ENCODE results near the gene GRIN3B.
A peak's percentile ranks its signal among the peaks of the same experiment; 100 is the strongest.

Gene GRIN3B

DNA sequence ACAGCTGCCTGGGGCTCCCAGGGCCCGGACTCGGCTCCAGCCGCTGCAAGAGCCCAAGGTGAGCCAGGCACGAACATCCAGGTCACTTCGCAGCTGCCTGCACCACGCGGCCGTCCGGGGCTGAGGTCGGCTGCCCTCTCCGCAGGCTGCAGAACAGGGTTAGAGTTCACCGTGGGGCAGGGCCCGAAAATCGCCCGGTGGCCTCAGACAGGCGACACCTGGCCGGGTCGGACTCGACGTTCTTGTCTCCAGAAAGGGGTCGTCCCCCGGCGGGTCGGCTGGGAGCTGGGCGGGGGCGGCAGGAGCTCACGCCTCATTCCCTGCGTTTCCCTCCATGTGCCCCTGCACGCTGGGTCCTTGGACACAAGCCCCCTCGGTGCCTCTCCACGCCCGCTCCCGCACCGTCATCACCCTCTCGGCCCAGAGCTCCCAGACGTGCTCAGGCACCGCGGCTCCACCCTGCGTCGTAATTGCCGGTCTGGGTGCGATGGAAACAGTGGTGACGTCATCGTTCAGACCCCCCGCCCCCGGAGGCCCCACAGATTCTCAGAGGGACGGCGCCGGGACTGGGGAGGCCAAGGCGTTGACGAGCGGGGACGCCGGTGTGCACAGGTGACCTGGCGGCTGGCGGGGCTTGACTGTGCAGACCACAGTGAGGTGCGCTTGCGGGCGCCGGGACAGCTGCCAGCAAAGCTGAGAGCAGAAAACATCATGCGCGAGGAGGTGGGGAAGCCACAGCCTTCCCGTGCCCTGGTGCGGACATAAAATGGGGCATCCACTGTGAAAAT lies 4.0 kb upstream of the GRIN3B start (continued):
- TF ChIP-seq, protein P1, sequence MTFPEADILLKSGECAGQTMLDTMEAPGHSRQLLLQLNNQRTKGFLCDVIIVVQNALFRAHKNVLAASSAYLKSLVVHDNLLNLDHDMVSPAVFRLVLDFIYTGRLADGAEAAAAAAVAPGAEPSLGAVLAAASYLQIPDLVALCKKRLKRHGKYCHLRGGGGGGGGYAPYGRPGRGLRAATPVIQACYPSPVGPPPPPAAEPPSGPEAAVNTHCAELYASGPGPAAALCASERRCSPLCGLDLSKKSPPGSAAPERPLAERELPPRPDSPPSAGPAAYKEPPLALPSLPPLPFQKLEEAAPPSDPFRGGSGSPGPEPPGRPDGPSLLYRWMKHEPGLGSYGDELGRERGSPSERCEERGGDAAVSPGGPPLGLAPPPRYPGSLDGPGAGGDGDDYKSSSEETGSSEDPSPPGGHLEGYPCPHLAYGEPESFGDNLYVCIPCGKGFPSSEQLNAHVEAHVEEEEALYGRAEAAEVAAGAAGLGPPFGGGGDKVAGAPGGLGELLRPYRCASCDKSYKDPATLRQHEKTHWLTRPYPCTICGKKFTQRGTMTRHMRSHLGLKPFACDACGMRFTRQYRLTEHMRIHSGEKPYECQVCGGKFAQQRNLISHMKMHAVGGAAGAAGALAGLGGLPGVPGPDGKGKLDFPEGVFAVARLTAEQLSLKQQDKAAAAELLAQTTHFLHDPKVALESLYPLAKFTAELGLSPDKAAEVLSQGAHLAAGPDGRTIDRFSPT (tag by site-specific recombination; IDR thresholded peaks at IDR 0.05): peak; percentile 96
- TF ChIP-seq KLF8 (tag by site-specific recombination; IDR thresholded peaks at IDR 0.05) (peak; percentile 97), SP7 (tag by site-specific recombination; IDR thresholded peaks at IDR 0.05) (peak; percentile 98), ZNF169 (tag by site-specific recombination; IDR thresholded peaks at IDR 0.05) (no peak), ZNF549 (tag by site-specific recombination; IDR thresholded peaks at IDR 0.05) (no peak), ZNF211 (tag by site-specific recombination; IDR thresholded peaks at IDR 0.05; ENCODE audit: low read depth) (no peak), ZNF654 (tag by site-specific recombination; IDR thresholded peaks at IDR 0.05; ENCODE audit: low read depth) (no peak), ZSCAN23 (tag by site-specific recombination; IDR thresholded peaks at IDR 0.05) (peak; percentile 78; the same call in 1 of the 2 replicates), ZNF645 (tag by site-specific recombination; IDR thresholded peaks at IDR 0.05) (no peak), ZNF394 (tag by site-specific recombination; IDR thresholded peaks at IDR 0.05; ENCODE audit: borderline replicate concordance) (no peak), ZNF658 (tag by site-specific recombination; IDR thresholded peaks at IDR 0.05) (no peak), ZNF404 (tag by site-specific recombination; IDR thresholded peaks at IDR 0.05) (no peak), ZNF596 (tag by site-specific recombination; IDR thresholded peaks at IDR 0.05) (no peak), ZSCAN16 (tag by site-specific recombination; IDR thresholded peaks at IDR 0.05) (no peak), TCF7L2 (IDR thresholded peaks at IDR 0.05; ENCODE audit: borderline replicate concordance, low read depth, low read length) (no peak), ZXDB (tag by site-specific recombination; IDR thresholded peaks at IDR 0.05) (peak; percentile 84), ZNF24 (tag by site-specific recombination; IDR thresholded peaks at IDR 0.05) (0 out of 2 replicates have a peak, but pooled peaks have one; percentile 74), HOXC10 (CRISPR knock-in tag; IDR thresholded peaks at IDR 0.05) (no peak), ZBTB49 (tag by site-specific recombination; IDR thresholded peaks at IDR 0.05; ENCODE audit: low read depth) (no peak), ZNF677 (tag by site-specific recombination; IDR thresholded peaks at IDR 0.05) (no peak), ZNF10 (tag by site-specific recombination; IDR thresholded peaks at IDR 0.05) (peak; percentile 59)
- TF ChIP-seq, protein P2, sequence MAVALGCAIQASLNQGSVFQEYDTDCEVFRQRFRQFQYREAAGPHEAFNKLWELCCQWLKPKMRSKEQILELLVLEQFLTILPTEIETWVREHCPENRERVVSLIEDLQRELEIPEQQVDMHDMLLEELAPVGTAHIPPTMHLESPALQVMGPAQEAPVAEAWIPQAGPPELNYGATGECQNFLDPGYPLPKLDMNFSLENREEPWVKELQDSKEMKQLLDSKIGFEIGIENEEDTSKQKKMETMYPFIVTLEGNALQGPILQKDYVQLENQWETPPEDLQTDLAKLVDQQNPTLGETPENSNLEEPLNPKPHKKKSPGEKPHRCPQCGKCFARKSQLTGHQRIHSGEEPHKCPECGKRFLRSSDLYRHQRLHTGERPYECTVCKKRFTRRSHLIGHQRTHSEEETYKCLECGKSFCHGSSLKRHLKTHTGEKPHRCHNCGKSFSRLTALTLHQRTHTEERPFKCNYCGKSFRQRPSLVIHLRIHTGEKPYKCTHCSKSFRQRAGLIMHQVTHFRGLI (tag by site-specific recombination; IDR thresholded peaks at IDR 0.05): peak; percentile 52
- TF ChIP-seq, protein P3, sequence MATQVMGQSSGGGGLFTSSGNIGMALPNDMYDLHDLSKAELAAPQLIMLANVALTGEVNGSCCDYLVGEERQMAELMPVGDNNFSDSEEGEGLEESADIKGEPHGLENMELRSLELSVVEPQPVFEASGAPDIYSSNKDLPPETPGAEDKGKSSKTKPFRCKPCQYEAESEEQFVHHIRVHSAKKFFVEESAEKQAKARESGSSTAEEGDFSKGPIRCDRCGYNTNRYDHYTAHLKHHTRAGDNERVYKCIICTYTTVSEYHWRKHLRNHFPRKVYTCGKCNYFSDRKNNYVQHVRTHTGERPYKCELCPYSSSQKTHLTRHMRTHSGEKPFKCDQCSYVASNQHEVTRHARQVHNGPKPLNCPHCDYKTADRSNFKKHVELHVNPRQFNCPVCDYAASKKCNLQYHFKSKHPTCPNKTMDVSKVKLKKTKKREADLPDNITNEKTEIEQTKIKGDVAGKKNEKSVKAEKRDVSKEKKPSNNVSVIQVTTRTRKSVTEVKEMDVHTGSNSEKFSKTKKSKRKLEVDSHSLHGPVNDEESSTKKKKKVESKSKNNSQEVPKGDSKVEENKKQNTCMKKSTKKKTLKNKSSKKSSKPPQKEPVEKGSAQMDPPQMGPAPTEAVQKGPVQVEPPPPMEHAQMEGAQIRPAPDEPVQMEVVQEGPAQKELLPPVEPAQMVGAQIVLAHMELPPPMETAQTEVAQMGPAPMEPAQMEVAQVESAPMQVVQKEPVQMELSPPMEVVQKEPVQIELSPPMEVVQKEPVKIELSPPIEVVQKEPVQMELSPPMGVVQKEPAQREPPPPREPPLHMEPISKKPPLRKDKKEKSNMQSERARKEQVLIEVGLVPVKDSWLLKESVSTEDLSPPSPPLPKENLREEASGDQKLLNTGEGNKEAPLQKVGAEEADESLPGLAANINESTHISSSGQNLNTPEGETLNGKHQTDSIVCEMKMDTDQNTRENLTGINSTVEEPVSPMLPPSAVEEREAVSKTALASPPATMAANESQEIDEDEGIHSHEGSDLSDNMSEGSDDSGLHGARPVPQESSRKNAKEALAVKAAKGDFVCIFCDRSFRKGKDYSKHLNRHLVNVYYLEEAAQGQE (tag by site-specific recombination; IDR thresholded peaks at IDR 0.05): no peak
- TF ChIP-seq, protein P4, sequence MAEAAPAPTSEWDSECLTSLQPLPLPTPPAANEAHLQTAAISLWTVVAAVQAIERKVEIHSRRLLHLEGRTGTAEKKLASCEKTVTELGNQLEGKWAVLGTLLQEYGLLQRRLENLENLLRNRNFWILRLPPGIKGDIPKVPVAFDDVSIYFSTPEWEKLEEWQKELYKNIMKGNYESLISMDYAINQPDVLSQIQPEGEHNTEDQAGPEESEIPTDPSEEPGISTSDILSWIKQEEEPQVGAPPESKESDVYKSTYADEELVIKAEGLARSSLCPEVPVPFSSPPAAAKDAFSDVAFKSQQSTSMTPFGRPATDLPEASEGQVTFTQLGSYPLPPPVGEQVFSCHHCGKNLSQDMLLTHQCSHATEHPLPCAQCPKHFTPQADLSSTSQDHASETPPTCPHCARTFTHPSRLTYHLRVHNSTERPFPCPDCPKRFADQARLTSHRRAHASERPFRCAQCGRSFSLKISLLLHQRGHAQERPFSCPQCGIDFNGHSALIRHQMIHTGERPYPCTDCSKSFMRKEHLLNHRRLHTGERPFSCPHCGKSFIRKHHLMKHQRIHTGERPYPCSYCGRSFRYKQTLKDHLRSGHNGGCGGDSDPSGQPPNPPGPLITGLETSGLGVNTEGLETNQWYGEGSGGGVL (tag by site-specific recombination; IDR thresholded peaks at IDR 0.05): peak; percentile 68
